GM19043 (cell line): Measurements from ENCODE around the gene FHL2.
A peak's percentile ranks its signal among the peaks of the same experiment; 100 is the strongest.

Experiments used
- ATAC-seq: cut with Tn5 transposase; IDR thresholded peaks from one replicate; pipeline ENCODE4 v1.9.1; 2021; ENCODE audit warnings: low read depth; ENCODE audit not compliant: unreplicated experiment

Gene FHL2

GRCh38 chr2:105381101-105381668 lies 17.7 kb downstream of the FHL2 start:
- no peak for ATAC-seq

GRCh38 chr2:105380432-105381100 lies 18.3 kb downstream of the FHL2 start:
- no peak for ATAC-seq

- no peak for ATAC-seq
Observed at GRCh38 chr2:105379741-105380186, 19.1 kb downstream of the FHL2 start.

GRCh38 chr2:105378921-105379383 lies 19.9 kb downstream of the FHL2 start:
- ATAC-seq, result no peak

GRCh38 chr2:105378276-105378840 lies 20.5 kb downstream of the FHL2 start:
- no peak for ATAC-seq

- no peak for ATAC-seq
Observed at GRCh38 chr2:105377871-105378270, 21.0 kb downstream of the FHL2 start.

- no peak for ATAC-seq
Observed at GRCh38 chr2:105376789-105377240, 22.0 kb downstream of the FHL2 start.

GRCh38 chr2:105376010-105376409 lies 22.8 kb downstream of the FHL2 start:
- ATAC-seq, result no peak

- ATAC-seq, result no peak
Observed at GRCh38 chr2:105375001-105375561, 23.8 kb downstream of the FHL2 start.

GRCh38 chr2:105373895-105374401 lies 24.9 kb downstream of the FHL2 start:
- peak; percentile 77 for ATAC-seq

GRCh38 chr2:105373344-105373781 lies 25.5 kb downstream of the FHL2 start:
- ATAC-seq, result peak; percentile 4

- no peak for ATAC-seq
Observed at GRCh38 chr2:105371810-105372209, 27.0 kb downstream of the FHL2 start.

- no peak for ATAC-seq
Observed at GRCh38 chr2:105371156-105371555, 27.7 kb downstream of the FHL2 start.

GRCh38 chr2:105369777-105370690 lies 28.8 kb downstream of the FHL2 start:
- ATAC-seq, result peak; percentile 91

GRCh38 chr2:105368759-105369408 lies 30.0 kb downstream of the FHL2 start:
- no peak for ATAC-seq

GRCh38 chr2:105365206-105365605 lies 33.6 kb downstream of the FHL2 start:
- no peak for ATAC-seq

GRCh38 chr2:105364436-105365139 lies 34.3 kb downstream of the FHL2 start:
- no peak for ATAC-seq

- no peak for ATAC-seq
Observed at GRCh38 chr2:105362862-105363591, 35.8 kb downstream of the FHL2 start.
